CD4-positive, CD25-positive, alpha-beta regulatory T cell (primary cell): Measurements from ENCODE around the gene SUSD4. TPM values are rescaled to one million over a fixed set of nuclear protein-coding genes. Genes with fewer than 3 reads are reported as not detected.
A peak's percentile ranks its signal among the peaks of the same experiment; 100 is the strongest.

Experiments
- ATAC-seq, 2 donors: fragments of 150-1000 bp; cut with Tn5 transposase; one replicate each; pipeline ENCODE4 v1.10.0; 2021; ENCODE audit warnings: low read depth in 2 of 2, moderate number of reproducible peaks in 2 of 2, moderate library complexity in 1 of 2
- DNase-seq, 3 donors: peaks; one replicate each; pipeline versions ENCODE4 v3.0.0 to v3.0.0-alpha.2; 2012 to 2022; ENCODE audit warnings: mixed read lengths in 1 of 3
- H3K27ac ChIP-seq: one replicate; pipeline ENCODE4 v1.7.0; 2013; ENCODE audit warnings: mild to moderate bottlenecking, low read length; ENCODE audit not compliant: insufficient read depth, poor library complexity, severe bottlenecking
- H3K27me3 ChIP-seq: one replicate; pipeline ENCODE4 v1.7.0; 2013; ENCODE audit warnings: low read length; ENCODE audit not compliant: control insufficient read depth, insufficient read depth
- H3K36me3 ChIP-seq: one replicate; pipeline ENCODE4 v1.7.0; 2013; ENCODE audit warnings: mild to moderate bottlenecking, low read length, moderate library complexity; ENCODE audit not compliant: control insufficient read depth, insufficient read depth
- H3K4me1 ChIP-seq: 2 replicates; pipeline ENCODE4 v1.7.0; 2013; ENCODE audit warnings: mild to moderate bottlenecking, low read length; ENCODE audit not compliant: insufficient read depth, control insufficient read depth, poor library complexity, severe bottlenecking
- H3K4me3 ChIP-seq: one replicate; pipeline ENCODE4 v1.7.0; 2013; ENCODE audit warnings: low read depth, mild to moderate bottlenecking, low read length, moderate library complexity
- H3K9me3 ChIP-seq, 2 experiments: 1 replicate in 1 of 2; 2 replicates in 1 of 2; pipeline ENCODE4 v1.7.0; 2013; ENCODE audit warnings: low read length in 2 of 2, mild to moderate bottlenecking in 1 of 2, moderate library complexity in 1 of 2; ENCODE audit not compliant: control insufficient read depth in 2 of 2
- H3K27ac Mint-ChIP-seq, 3 donors: one replicate each; pipeline ENCODE4 v1.8.0; 2020 to 2022; ENCODE audit warnings: mild to moderate bottlenecking in 3 of 3, mixed read lengths in 3 of 3, moderate library complexity in 2 of 3
- H3K27me3 Mint-ChIP-seq: one replicate; pipeline ENCODE4 v1.8.0; 2022; ENCODE audit warnings: mild to moderate bottlenecking, mixed read lengths
- H3K36me3 Mint-ChIP-seq: one replicate; pipeline ENCODE4 v1.8.0; 2020; ENCODE audit warnings: mixed read lengths
- H3K4me1 Mint-ChIP-seq, 4 donors: one replicate each; pipeline ENCODE4 v1.8.0; 2020 to 2022; ENCODE audit warnings: mixed read lengths in 4 of 4, mild to moderate bottlenecking in 1 of 4
- H3K4me3 Mint-ChIP-seq, 4 donors: one replicate each; pipeline ENCODE4 v1.8.0; 2020 to 2022; ENCODE audit warnings: mild to moderate bottlenecking in 4 of 4, mixed read lengths in 4 of 4, moderate library complexity in 3 of 4
- H3K9me3 Mint-ChIP-seq, 7 donors: one replicate each; pipeline ENCODE4 v1.8.0; 2020 to 2022; ENCODE audit warnings: mixed read lengths in 7 of 7, mild to moderate bottlenecking in 3 of 7, moderate library complexity in 2 of 7
- polyA plus RNA-seq, 4 donors: library from polyadenylated mRNA; unstranded; fragments of 300-500 nt; fragmentation: Illumina TruSeq; gene quantifications; one replicate each; pipeline ENCODE4 v1.2.3, GENCODE V29; 2021
- total RNA-seq: library from RNA; stranded (reverse); gene quantifications from one replicate; pipeline ENCODE4 v1.2.3, GENCODE V29; 2022

Gene SUSD4
- total and polyA plus RNA-seq, 5 donors from 2014 or later = 2.4 to 6.5 (median 5.0) TPM

GRCh38 chr1:223221686-223222085, 142.3 kb downstream of the SUSD4 start:
- H3K27ac Mint-ChIP-seq = no peak overlapping the region

GRCh38 chr1:223219846-223220610, 143.9 kb downstream of the SUSD4 start:
- Histone ChIP-seq H3K4me3 (no peak overlapping the region), H3K4me1 (no peaks in the 10 kb centered on the region), H3K27ac (no peak overlapping the region), H3K9me3 (peaks cover 8 to 11% of the 10 kb centered on the region in 2 experiments), H3K36me3 (no peaks in the 10 kb centered on the region), H3K27me3 (no peaks in the 10 kb centered on the region)
- Mint-ChIP-seq H3K36me3 (peaks cover 5% of the 10 kb centered on the region), H3K4me1 (no peaks in the 10 kb centered on the region), H3K27ac (no peak overlapping the region), H3K27me3 (peaks cover 4% of the 10 kb centered on the region), H3K9me3 (peaks cover 0 to 5% (median 3%) of the 10 kb centered on the region in 7 donors), H3K4me3 (no peak overlapping the region)
- ATAC-seq (no peak), DNase-seq (no peak)

More at GRCh38 chr1:223221686-223222085, 142.3 kb downstream of the SUSD4 start:
- H3K4me1 ChIP-seq = no peaks in the 10 kb centered on the region
- Mint-ChIP-seq H3K27me3 (peaks cover 8% of the 10 kb centered on the region), H3K4me1 (peaks cover 0 to 4% (median 0%) of the 10 kb centered on the region in 4 donors), H3K9me3 (peaks cover 0 to 5% (median 3%) of the 10 kb centered on the region in 7 donors), H3K36me3 (peaks cover 5% of the 10 kb centered on the region), H3K4me3 (no peak overlapping the region)
- DNase-seq (no peak), ATAC-seq (no peak)
- peaks cover 8 to 11% of the 10 kb centered on the region in 2 experiments for H3K9me3 ChIP-seq
- no peaks in the 10 kb centered on the region for H3K36me3 ChIP-seq
- no peaks in the 10 kb centered on the region for H3K27me3 ChIP-seq
- H3K27ac ChIP-seq = no peak overlapping the region
- no peak overlapping the region for H3K4me3 ChIP-seq

DNA sequence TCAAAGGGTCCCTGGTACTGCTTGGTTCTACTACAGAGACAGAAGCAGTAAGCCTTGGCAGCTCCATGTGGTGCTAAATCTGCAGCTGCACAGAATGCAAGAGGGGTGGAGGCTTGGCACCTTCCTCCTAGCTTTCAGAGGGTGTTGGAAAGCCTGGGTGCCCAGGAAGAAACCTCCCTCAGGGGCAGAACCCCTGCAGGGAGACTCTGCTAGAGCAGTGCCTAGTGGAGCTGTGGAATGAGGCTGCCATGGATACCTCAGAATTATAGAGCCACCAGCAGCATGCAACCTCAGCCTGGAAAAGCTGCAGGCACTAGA, 144.7 kb downstream of the SUSD4 start:
- H3K36me3 Mint-ChIP-seq = peaks cover 5% of the 10 kb centered on the region
- no peaks in the 10 kb centered on the region for H3K27me3 ChIP-seq
- peak overlapping the region in 1 of 3 donors; percentile 32 for H3K27ac Mint-ChIP-seq
- H3K27me3 Mint-ChIP-seq = peaks cover 4% of the 10 kb centered on the region
- no peaks in the 10 kb centered on the region for H3K4me1 Mint-ChIP-seq
- no peak overlapping the region for H3K4me3 ChIP-seq
- H3K9me3 Mint-ChIP-seq = peaks cover 0 to 5% (median 3%) of the 10 kb centered on the region in 7 donors
- no peak for ATAC-seq
- no peak overlapping the region for H3K4me3 Mint-ChIP-seq
- no peak for DNase-seq
- no peaks in the 10 kb centered on the region for H3K4me1 ChIP-seq
- H3K27ac ChIP-seq = no peak overlapping the region
- peaks cover 8 to 11% of the 10 kb centered on the region in 2 experiments for H3K9me3 ChIP-seq
- no peaks in the 10 kb centered on the region for H3K36me3 ChIP-seq

DNA sequence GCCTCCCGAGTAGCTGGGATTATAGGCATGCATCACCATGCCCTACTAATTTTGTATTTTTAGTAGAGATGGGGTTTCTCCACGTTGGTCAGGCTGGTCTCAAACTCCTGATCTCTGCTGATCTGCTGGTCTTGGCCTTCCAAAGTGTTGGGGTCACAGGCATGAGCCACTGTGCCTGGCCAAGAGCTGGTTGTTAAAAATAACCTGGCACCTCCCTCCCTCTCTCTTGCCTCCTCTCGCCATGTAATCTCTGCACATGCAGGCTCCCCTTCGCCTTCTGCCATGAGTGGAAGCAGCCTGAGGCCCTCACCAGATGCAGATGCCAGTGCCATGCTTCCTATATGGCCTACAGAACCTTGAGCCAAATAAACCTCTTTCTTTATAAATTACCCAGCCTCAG, 146.2 kb downstream of the SUSD4 start:
- no peaks in the 10 kb centered on the region for H3K36me3 ChIP-seq
- no peak overlapping the region for H3K27ac Mint-ChIP-seq
- no peaks in the 10 kb centered on the region for H3K4me1 Mint-ChIP-seq
- H3K9me3 Mint-ChIP-seq = peaks cover 0 to 5% (median 3%) of the 10 kb centered on the region in 7 donors
- peaks cover 4% of the 10 kb centered on the region for H3K27me3 Mint-ChIP-seq
- DNase-seq = no peak
- no peaks in the 10 kb centered on the region for H3K4me1 ChIP-seq
- H3K4me3 ChIP-seq = no peak overlapping the region
- no peak for ATAC-seq
- no peaks in the 10 kb centered on the region for H3K27me3 ChIP-seq
- H3K9me3 ChIP-seq = peaks cover 8 to 11% of the 10 kb centered on the region in 2 experiments
- H3K27ac ChIP-seq = no peak overlapping the region
- H3K36me3 Mint-ChIP-seq = peaks cover 5% of the 10 kb centered on the region
- no peak overlapping the region for H3K4me3 Mint-ChIP-seq

GRCh38 chr1:223216531-223217205, 147.3 kb downstream of the SUSD4 start:
- Mint-ChIP-seq H3K4me1 (no peaks in the 10 kb centered on the region), H3K36me3 (peaks cover 5% of the 10 kb centered on the region), H3K9me3 (peaks cover 0 to 5% (median 3%) of the 10 kb centered on the region in 7 donors), H3K4me3 (no peak overlapping the region), H3K27me3 (no peaks in the 10 kb centered on the region), H3K27ac (no peak overlapping the region)
- no peak for DNase-seq
- H3K27me3 ChIP-seq = no peaks in the 10 kb centered on the region
- H3K9me3 ChIP-seq = peaks cover 8 to 11% of the 10 kb centered on the region in 2 experiments
- H3K4me3 ChIP-seq = no peak overlapping the region
- no peaks in the 10 kb centered on the region for H3K4me1 ChIP-seq
- H3K27ac ChIP-seq = no peak overlapping the region
- ATAC-seq = no peak
- H3K36me3 ChIP-seq = no peaks in the 10 kb centered on the region

- Mint-ChIP-seq H3K27me3 (no peaks in the 10 kb centered on the region), H3K9me3 (peaks cover 0 to 5% (median 3%) of the 10 kb centered on the region in 7 donors), H3K4me3 (no peak overlapping the region), H3K4me1 (no peaks in the 10 kb centered on the region), H3K36me3 (peaks cover 5% of the 10 kb centered on the region), H3K27ac (peak overlapping the region in 1 of 3 donors; percentile 29)
- Histone ChIP-seq H3K36me3 (no peaks in the 10 kb centered on the region), H3K9me3 (peaks cover 8 to 11% of the 10 kb centered on the region in 2 experiments), H3K27me3 (no peaks in the 10 kb centered on the region), H3K4me3 (no peak overlapping the region), H3K4me1 (no peaks in the 10 kb centered on the region), H3K27ac (no peak overlapping the region)
- ATAC-seq = no peak
- no peak for DNase-seq
Measured at GRCh38 chr1:223216074-223216473, 147.9 kb downstream of the SUSD4 start.

GRCh38 chr1:223215026-223215425, 148.9 kb downstream of the SUSD4 start:
- no peak overlapping the region for H3K4me3 Mint-ChIP-seq
- no peak overlapping the region for H3K27ac ChIP-seq
- no peaks in the 10 kb centered on the region for H3K4me1 ChIP-seq
- H3K9me3 ChIP-seq = peaks cover 8 to 11% of the 10 kb centered on the region in 2 experiments
- H3K4me1 Mint-ChIP-seq = no peaks in the 10 kb centered on the region
- H3K27ac Mint-ChIP-seq = peak overlapping the region in 1 of 3 donors; percentile 76
- no peaks in the 10 kb centered on the region for H3K27me3 ChIP-seq
- no peak overlapping the region for H3K4me3 ChIP-seq
- no peak for DNase-seq
- no peaks in the 10 kb centered on the region for H3K27me3 Mint-ChIP-seq
- H3K36me3 ChIP-seq = no peaks in the 10 kb centered on the region
- peaks cover 5% of the 10 kb centered on the region for H3K36me3 Mint-ChIP-seq
- ATAC-seq = no peak
- H3K9me3 Mint-ChIP-seq = peaks cover 0 to 5% (median 1%) of the 10 kb centered on the region in 7 donors
